H9 (cell line): ENCODE results near the gene C14orf39. TPM values are rescaled to one million over a fixed set of nuclear protein-coding genes. Genes with fewer than 3 reads are reported as not detected.

Experiments
- DNase-seq: peaks from one replicate; pipeline ENCODE4 v3.0.0-alpha.2; 2017
- H2AFZ ChIP-seq: one replicate; pipeline ENCODE4 v1.6.1; 2013; ENCODE audit warnings: mild to moderate bottlenecking, low read length, control low read depth, moderate library complexity
- H2AK5ac ChIP-seq: 2 replicates; pipeline ENCODE4 v1.6.1; 2013; ENCODE audit warnings: low read length, control low read depth, mixed read lengths; ENCODE audit not compliant: insufficient read length
- H2BK120ac ChIP-seq: one replicate; pipeline ENCODE4 v1.6.1; 2013; ENCODE audit warnings: low read depth, mild to moderate bottlenecking, low read length, control low read depth, inconsistent platforms; ENCODE audit not compliant: poor library complexity, severe bottlenecking
- H2BK12ac ChIP-seq: 2 replicates; pipeline ENCODE4 v1.6.1; 2013; ENCODE audit warnings: low read length, control low read depth, mixed read lengths, low read depth; ENCODE audit not compliant: insufficient read length
- H2BK15ac ChIP-seq: 2 replicates; pipeline ENCODE4 v1.6.1; 2013; ENCODE audit warnings: low read depth, low read length, control low read depth
- H2BK20ac ChIP-seq: one replicate; pipeline ENCODE4 v1.6.1; 2013; ENCODE audit warnings: low read depth, mild to moderate bottlenecking, low read length, control low read depth, inconsistent platforms; ENCODE audit not compliant: poor library complexity, severe bottlenecking
- H2BK5ac ChIP-seq: 2 replicates; pipeline ENCODE4 v1.6.1; 2013; ENCODE audit warnings: low read length, control low read depth, mixed read lengths; ENCODE audit not compliant: insufficient read length
- H3K14ac ChIP-seq: 2 replicates; pipeline ENCODE4 v1.6.1; 2013; ENCODE audit warnings: low read length, control low read depth; ENCODE audit not compliant: insufficient read depth
- H3K18ac ChIP-seq: 2 replicates; pipeline ENCODE4 v1.6.1; 2013; ENCODE audit warnings: low read depth, mild to moderate bottlenecking, mixed read lengths, low read length, control low read depth; ENCODE audit not compliant: insufficient read length
- H3K23ac ChIP-seq: 2 replicates; pipeline ENCODE4 v1.6.1; 2013; ENCODE audit warnings: low read length, control low read depth, mixed read lengths, low read depth; ENCODE audit not compliant: insufficient read length
- H3K23me2 ChIP-seq: 2 replicates; pipeline ENCODE4 v1.6.1; 2013; ENCODE audit warnings: low read depth, mild to moderate bottlenecking, mixed read lengths, low read length, control low read depth; ENCODE audit not compliant: insufficient read length, poor library complexity, severe bottlenecking
- H3K27ac ChIP-seq: 2 replicates; pipeline ENCODE4 v1.5.1; 2013; ENCODE audit warnings: low read length, control low read depth, mixed read lengths, low read depth; ENCODE audit not compliant: insufficient read length
- H3K27me3 ChIP-seq: 2 replicates; pipeline ENCODE4 v1.6.1; 2013; ENCODE audit warnings: low read length, control low read depth, inconsistent platforms; ENCODE audit not compliant: insufficient read depth
- H3K4ac ChIP-seq: 2 replicates; pipeline ENCODE4 v1.6.1; 2013; ENCODE audit warnings: low read depth, mild to moderate bottlenecking, control low read depth, inconsistent platforms, low read length, moderate library complexity
- H3K4me1 ChIP-seq: 2 replicates; pipeline ENCODE4 v1.6.1; 2013; ENCODE audit warnings: low read length, control low read depth, inconsistent platforms; ENCODE audit not compliant: insufficient read depth
- H3K4me2 ChIP-seq: 2 replicates; pipeline ENCODE4 v1.6.1; 2013; ENCODE audit warnings: low read length, control low read depth, mixed read lengths; ENCODE audit not compliant: insufficient read length, insufficient read depth
- H3K56ac ChIP-seq: 2 replicates; pipeline ENCODE4 v1.6.1; 2013; ENCODE audit warnings: low read depth, mild to moderate bottlenecking, mixed read lengths, low read length, control low read depth; ENCODE audit not compliant: insufficient read length
- H3K79me1 ChIP-seq: 2 replicates; pipeline ENCODE4 v1.6.1; 2013; ENCODE audit warnings: low read depth, mild to moderate bottlenecking, moderate library complexity, low read length, control low read depth, inconsistent platforms; ENCODE audit not compliant: insufficient read depth, poor library complexity, severe bottlenecking
- H3K79me2 ChIP-seq: 2 replicates; pipeline ENCODE4 v1.6.1; 2013; ENCODE audit warnings: low read length, control low read depth, inconsistent platforms; ENCODE audit not compliant: insufficient read depth
- H3K9ac ChIP-seq: 2 replicates; pipeline ENCODE4 v1.6.1; 2013; ENCODE audit warnings: low read length, control low read depth, mixed read lengths; ENCODE audit not compliant: insufficient read length; ENCODE audit errors: extremely low read depth
- H3K9me3 ChIP-seq: one replicate; pipeline ENCODE4 v1.6.1; 2013; ENCODE audit warnings: low read depth, low read length, inconsistent platforms; ENCODE audit not compliant: control insufficient read depth
- H3T11ph ChIP-seq: one replicate; pipeline ENCODE4 v1.6.1; 2013; ENCODE audit warnings: mild to moderate bottlenecking, low read length, control low read depth, inconsistent platforms
- H4K20me1 ChIP-seq: one replicate; pipeline ENCODE4 v1.6.1; 2013; ENCODE audit not compliant: control insufficient read depth, insufficient read length, insufficient read depth
- H4K5ac ChIP-seq: 2 replicates; pipeline ENCODE4 v1.6.1; 2013; ENCODE audit warnings: low read depth, mild to moderate bottlenecking, mixed read lengths, low read length, control low read depth; ENCODE audit not compliant: insufficient read length
- H4K8ac ChIP-seq: replicated peaks from 2 replicates; pipeline ENCODE4 v1.6.1; 2013; ENCODE audit warnings: low read length, control low read depth, mixed read lengths, low read depth; ENCODE audit not compliant: insufficient read length
- H4K91ac ChIP-seq: 2 replicates; pipeline ENCODE4 v1.6.1; 2013; ENCODE audit warnings: low read depth, mild to moderate bottlenecking, moderate library complexity, mixed read lengths, low read length, control low read depth; ENCODE audit not compliant: insufficient read length
- H3K27ac Mint-ChIP-seq, 3 experiments: 2 replicates in 2 of 3; 3 replicates in 1 of 3; pipeline ENCODE4 v1.8.0; 2020 to 2021; ENCODE audit warnings: mixed read lengths in 3 of 3, mild to moderate bottlenecking in 1 of 3, moderate library complexity in 1 of 3
- H3K27me3 Mint-ChIP-seq: 2 replicates; pipeline ENCODE4 v1.8.0; 2021; ENCODE audit warnings: low read depth, mild to moderate bottlenecking, moderate library complexity, mixed read lengths
- H3K36me3 Mint-ChIP-seq, 3 experiments: 2 replicates in 2 of 3; 3 replicates in 1 of 3; pipeline ENCODE4 v1.8.0; 2020 to 2021; ENCODE audit warnings: low read depth in 3 of 3, mixed read lengths in 3 of 3; ENCODE audit not compliant: insufficient read depth in 1 of 3
- H3K4me1 Mint-ChIP-seq, 2 experiments: 2 replicates each; pipeline ENCODE4 v1.8.0; 2020; ENCODE audit warnings: mixed read lengths in 2 of 2
- H3K4me3 Mint-ChIP-seq, 2 experiments: 2 replicates in 1 of 2; 3 replicates in 1 of 2; pipeline ENCODE4 v1.8.0; 2020 to 2021; ENCODE audit warnings: mild to moderate bottlenecking in 2 of 2, mixed read lengths in 2 of 2, moderate library complexity in 1 of 2
- H3K9me3 Mint-ChIP-seq, 2 experiments: 2 replicates in 1 of 2; 3 replicates in 1 of 2; pipeline ENCODE4 v1.8.0; 2020; ENCODE audit warnings: mild to moderate bottlenecking in 2 of 2, mixed read lengths in 2 of 2, moderate library complexity in 1 of 2
- WGBS: extraction: QIAGEN DNeasy Blood & Tissue Kit; methylation state at CpG from one replicate; pipeline ENCODE4 v1.1.7; 2013; ENCODE audit warnings: missing lambda C conversion rate, low lambda C conversion rate, mixed read lengths; ENCODE audit not compliant: insufficient read length; ENCODE audit errors: extremely low coverage; 5-methylcytosine and 5-hydroxymethylcytosine counted together
- total RNA-seq: library from RNA; stranded (reverse); gene quantifications from 2 replicates; pipeline ENCODE4 v1.2.1, GENCODE V29; 2021
- TF ChIP-seq, protein P1 (sequence below): fragments of 200-600 bp; sonication (generic); conservative IDR thresholded peaks from 3 replicates; pipeline ENCODE4 v1.8.0; 2021; ENCODE audit warnings: antibody characterized with exemption, mild to moderate bottlenecking

The C14orf39 gene
- total RNA-seq, 1 experiment from 2014 or later: 1.8 TPM

DNA sequence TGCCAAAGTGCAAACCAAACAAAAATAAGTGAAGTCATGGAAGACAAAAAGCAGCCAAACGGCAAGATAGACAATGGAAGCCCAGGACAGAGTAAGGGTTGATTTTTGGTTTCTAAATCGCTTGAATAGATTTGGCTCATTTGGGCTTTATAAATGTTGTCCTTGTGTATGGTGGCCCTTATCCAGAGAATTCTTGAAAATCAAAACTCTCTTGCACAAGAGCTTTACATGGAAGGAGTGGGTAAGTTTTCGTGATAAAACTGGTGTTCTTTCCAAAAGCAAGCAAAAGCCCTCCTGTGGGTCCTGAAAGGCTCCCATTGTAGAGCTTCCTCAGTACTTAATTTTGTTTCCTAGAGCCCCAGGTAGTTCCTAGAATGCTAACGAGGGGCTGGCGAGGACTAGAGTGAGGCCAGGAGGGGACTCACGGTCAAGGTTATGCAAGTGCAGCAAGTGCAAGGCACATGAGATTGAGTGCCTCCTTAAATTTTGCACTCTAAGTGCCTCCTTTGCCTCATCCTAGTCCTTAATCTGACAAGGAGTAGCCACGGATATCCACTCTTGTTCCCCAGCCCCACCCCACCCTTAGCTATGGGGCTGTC is 27.2 kb upstream of the C14orf39 start:
- no peaks in the 10 kb centered on the region for H3K9me3 ChIP-seq
- H3K36me3 Mint-ChIP-seq: no peaks in the 10 kb centered on the region
- H3K4me1 Mint-ChIP-seq: peaks cover 37 to 49% of the 10 kb centered on the region in 2 experiments
- H3K9ac ChIP-seq: no peak overlapping the region
- H4K8ac ChIP-seq: no peak overlapping the region
- no peak overlapping the region for H3K4ac ChIP-seq
- peak overlapping the region in 1 of 2 experiments; percentile 58; a peak in 2 of 5 replicates for H3K4me3 Mint-ChIP-seq
- no peak overlapping the region for H3K56ac ChIP-seq
- no peak overlapping the region for H2BK5ac ChIP-seq
- TF ChIP-seq, protein P1, sequence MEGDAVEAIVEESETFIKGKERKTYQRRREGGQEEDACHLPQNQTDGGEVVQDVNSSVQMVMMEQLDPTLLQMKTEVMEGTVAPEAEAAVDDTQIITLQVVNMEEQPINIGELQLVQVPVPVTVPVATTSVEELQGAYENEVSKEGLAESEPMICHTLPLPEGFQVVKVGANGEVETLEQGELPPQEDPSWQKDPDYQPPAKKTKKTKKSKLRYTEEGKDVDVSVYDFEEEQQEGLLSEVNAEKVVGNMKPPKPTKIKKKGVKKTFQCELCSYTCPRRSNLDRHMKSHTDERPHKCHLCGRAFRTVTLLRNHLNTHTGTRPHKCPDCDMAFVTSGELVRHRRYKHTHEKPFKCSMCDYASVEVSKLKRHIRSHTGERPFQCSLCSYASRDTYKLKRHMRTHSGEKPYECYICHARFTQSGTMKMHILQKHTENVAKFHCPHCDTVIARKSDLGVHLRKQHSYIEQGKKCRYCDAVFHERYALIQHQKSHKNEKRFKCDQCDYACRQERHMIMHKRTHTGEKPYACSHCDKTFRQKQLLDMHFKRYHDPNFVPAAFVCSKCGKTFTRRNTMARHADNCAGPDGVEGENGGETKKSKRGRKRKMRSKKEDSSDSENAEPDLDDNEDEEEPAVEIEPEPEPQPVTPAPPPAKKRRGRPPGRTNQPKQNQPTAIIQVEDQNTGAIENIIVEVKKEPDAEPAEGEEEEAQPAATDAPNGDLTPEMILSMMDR: no peak
- no peak overlapping the region for H3K27ac Mint-ChIP-seq
- no peaks in the 10 kb centered on the region for H3K79me2 ChIP-seq
- H3K14ac ChIP-seq: no peak overlapping the region
- peak overlapping the region; percentile 19 for H3K4me2 ChIP-seq
- H3K23me2 ChIP-seq: peaks cover 26% of the 10 kb centered on the region
- peaks cover 4% of the 10 kb centered on the region for H4K20me1 ChIP-seq
- DNase-seq: peak; percentile 73
- H4K91ac ChIP-seq: no peak overlapping the region
- H2BK15ac ChIP-seq: no peak overlapping the region
- H4K5ac ChIP-seq: no peak overlapping the region
- peaks cover 3 to 11% of the 10 kb centered on the region in 2 experiments; a peak in 1 of 5 replicates for H3K9me3 Mint-ChIP-seq
- H2AFZ ChIP-seq: no peak overlapping the region
- H2BK20ac ChIP-seq: no peak overlapping the region
- no peak overlapping the region for H3K23ac ChIP-seq
- peaks cover 4% of the 10 kb centered on the region; the same call in 1 of the 2 replicates for H3K4me1 ChIP-seq
- no peak overlapping the region for H3K27ac ChIP-seq
- no peaks in the 10 kb centered on the region for H3K79me1 ChIP-seq
- no peak overlapping the region for H3T11ph ChIP-seq
- H3K27me3 ChIP-seq: peaks cover 64% of the 10 kb centered on the region
- H2BK12ac ChIP-seq: no peak overlapping the region
- no peak overlapping the region for H2BK120ac ChIP-seq
- H3K18ac ChIP-seq: no peak overlapping the region
- no CpG with 5 or more reads among the region's 7 CpGs for WGBS
- H2AK5ac ChIP-seq: no peak overlapping the region
- H3K27me3 Mint-ChIP-seq: peaks cover 96% of the 10 kb centered on the region
